Embryonic facial prominence (tissue), 1 donor: ENCODE measurements around the gene RUFY1.

Experiments used
- DNase-seq: peaks from one replicate; pipeline ENCODE4 v3.0.0-alpha.2; 2016; ENCODE audit errors: extremely low spot score

The RUFY1 gene

DNA sequence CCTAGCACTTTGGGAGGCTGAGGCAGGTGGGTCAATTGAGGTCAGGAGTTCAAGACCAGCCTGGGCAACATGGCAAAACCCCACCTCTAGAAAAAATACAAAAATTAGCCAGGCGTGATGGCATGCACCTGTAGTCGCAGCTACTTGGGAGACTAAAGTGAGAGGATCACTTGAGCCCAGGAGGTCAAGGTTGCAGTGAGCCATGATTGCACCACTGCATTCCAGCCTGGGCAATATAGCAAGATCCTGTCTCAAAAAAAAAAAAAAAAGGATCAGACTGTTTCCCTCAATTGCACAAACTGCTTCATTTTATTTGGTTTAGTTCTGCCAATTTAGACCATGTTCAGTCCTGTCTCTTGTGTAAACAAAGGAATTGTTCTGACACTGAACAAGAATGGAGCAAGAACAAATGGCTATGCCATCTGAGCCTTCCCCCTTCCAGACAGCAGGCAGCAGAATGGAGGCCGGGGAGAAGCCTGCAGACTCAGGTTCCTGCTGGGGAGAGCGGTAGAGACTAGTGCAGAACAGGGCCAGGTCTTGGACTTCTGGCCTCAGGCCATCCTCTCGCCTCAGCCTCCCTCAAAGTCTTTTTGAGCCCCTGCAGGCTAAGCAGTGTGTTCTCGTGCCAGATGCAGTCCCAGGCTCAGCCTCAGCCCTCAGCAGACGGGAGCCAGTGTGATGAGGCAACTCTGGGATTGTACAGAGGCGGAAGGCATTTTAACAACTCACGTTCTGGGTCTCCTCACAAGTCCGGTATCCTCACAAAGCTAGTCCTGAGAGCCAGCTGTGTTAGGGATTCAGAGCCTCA lies 54.9 kb downstream of the RUFY1 start:
- DNase-seq, result no peak

DNA sequence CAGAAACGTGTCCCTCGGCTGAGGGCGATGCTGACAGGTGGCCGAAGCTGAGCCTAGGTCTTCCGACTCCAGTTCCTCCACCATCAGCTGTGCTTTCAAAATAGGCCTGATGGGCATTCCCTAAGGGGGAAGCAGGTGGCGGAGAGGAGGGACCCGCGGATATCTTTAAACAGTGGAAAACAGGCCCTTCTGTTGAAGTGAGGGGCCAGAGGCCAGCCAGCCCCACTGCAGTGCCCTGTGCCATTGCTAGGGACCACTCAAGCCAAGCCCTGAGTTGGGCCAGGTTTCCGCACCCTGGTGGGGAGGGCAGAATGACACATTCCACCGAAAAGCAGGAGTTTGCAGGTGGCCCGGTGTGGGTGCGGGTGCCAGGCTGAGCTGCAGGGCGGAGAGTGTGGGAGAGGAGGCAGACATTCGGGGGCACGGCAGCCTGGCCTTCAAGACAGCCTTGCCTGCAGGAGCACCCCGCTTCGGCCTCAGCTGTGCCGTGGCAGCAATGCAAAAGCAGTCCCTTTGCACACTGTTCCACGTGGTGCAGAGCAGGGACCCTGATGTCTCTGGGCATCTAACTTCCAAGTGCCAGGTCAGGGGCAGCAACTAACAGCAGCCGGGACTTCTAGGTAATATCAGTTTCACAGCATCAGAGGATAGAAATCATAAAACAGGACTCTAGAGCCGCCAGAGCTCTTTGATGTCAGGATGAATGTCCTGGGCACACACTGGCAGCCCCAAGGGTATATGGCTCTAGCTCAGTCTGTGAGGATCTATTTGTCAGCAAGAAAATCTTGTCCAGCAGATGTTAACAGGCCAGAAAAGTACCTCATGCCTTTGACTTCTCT lies 55.9 kb downstream of the RUFY1 start:
- no peak for DNase-seq

DNA sequence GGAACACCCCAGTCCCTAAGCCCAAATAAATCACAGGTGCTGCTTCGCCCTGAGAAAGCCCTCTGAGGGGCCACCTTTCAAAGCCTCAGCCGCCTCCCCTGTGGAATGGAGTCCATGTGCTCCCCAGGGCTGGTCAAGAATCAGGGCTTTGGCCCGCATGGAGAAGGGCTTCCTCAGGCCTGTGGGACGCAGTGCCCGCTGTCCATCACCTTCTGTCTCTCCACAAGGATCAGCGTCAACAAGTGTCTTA lies 56.5 kb downstream of the RUFY1 start:
- DNase-seq, result no peak

DNA sequence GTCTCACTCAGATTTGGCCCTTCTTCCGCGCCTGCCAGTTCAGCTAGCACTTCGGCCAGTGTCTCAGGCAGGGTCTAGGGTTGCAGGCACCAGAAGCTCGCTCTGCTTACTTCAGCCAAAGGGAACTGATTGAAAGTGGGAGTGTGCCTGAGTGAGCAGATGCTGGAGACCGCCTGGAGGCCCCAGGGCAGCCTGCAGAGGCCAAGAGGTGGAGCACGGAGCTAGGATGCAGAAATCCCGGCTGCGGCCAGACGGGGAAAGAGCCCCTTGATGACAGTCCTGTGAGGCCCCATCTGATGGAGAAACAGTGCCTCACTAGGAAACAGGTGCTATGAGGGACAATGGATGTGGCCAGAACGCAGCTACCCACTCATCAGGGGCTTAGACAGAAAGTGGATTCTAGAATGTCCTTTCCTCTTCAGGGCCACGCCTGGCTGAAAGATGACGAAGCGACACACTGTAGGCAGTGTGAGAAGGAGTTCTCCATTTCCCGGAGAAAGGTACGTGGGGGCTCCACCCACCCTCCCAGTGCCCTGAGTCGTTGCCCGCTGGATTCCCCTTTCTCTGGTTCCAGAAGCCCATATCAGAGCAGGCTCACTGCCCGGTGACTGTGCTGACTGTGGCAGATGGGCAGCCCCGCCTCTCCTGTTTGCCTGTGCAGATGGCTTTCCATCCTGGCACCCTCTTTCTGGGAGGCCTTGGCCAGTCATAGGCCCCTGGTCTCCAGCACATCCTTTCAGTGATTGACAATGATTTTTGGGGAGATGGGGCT lies 57.0 kb downstream of the RUFY1 start:
- DNase-seq, result no peak

DNA sequence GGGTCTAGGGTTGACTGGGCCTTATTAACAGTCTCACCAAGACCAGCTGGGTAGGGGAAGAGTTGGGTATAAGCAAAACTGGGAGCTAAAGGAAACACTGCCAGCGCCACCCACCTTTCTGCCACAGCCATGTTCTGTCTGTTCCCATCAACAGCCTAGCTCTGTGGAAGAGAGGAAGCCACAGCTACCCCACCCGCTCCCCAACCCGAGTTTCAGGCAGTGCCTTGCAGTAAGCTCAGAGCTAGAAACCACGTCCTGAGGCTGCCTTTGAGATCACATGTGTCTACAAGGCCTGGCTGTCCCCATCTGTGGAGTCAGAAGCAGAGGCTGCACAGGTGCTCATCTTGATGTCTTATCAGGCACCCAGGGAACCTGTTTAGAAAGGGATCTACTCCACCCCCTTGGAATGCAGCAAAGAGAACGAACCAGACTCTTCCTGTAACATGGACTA lies 57.8 kb downstream of the RUFY1 start:
- no peak for DNase-seq

- no peak for DNase-seq
Measured at GRCh38 chr5:179609834-179610108, 59.4 kb downstream of the RUFY1 start.

DNA sequence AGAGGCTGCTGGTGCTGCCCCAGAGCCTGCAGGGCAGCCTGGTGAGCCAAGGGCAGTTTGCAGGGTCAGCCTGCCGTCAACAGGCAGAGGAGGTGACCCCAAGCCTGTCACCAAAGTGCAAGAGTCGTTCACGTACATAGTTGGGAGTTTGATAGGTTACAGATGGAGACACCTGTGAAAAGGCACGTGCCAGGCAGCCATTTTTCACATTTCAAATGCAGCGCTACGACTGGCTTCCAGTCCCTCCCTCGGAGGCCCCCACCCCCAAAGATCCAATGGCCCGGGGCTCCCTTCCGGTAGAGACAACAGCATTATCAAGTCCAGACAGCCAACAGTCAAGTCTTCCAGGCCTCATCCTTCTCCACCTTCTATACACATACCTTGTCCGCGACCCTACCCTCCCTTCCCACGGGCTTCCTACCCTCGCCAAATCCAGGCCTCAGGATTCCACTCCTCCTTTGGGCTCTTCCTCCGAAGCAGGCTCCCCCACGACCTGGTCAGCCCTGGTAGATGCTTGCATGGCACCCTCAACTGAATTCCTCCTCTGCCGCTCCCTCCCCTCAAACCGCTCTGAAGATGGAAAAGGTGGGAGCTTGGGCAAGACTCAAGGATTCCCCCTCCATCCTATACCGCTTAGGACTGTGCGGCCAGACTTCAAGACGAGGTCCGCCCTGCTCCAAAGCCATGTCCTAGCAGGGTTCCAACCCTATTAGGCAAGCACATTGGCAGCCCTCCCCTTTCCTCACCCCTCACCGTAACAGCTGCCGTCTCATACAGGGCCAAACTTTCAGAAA lies 60.0 kb downstream of the RUFY1 start:
- DNase-seq, result no peak

GRCh38 chr5:179610903-179611265 lies 60.5 kb downstream of the RUFY1 start:
- no peak for DNase-seq

- no peak for DNase-seq
Measured at GRCh38 chr5:179612577-179613459, 62.5 kb downstream of the RUFY1 start.

DNA sequence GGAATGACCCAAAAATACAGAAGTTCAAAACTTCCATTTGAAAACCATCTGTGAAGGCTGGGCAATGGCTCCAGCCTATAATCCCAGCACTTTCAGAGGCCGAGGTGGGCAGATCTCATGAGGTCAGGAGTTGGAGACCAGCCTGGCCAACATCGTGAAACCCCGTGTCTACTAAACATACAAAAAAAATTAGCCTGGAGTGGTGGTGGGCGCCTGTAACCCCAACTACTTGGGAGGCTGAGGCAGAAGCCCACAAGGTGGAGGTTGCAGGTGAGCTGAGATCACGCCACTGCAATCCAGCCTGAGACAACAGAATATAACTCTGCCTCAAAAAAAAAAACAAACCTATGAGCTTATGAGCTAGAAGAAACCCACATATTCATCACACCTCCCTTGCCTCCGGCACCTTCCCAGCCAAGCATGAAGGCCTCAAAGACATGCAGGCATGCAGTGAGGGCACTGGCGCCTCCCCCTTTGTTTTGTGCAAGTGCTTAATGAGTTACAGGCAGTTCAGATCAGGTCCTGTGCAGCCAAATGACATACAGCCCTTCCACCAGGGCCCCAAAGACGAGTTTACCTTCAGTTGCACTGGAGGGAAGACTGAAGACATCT lies 63.2 kb downstream of the RUFY1 start:
- DNase-seq, result no peak

DNA sequence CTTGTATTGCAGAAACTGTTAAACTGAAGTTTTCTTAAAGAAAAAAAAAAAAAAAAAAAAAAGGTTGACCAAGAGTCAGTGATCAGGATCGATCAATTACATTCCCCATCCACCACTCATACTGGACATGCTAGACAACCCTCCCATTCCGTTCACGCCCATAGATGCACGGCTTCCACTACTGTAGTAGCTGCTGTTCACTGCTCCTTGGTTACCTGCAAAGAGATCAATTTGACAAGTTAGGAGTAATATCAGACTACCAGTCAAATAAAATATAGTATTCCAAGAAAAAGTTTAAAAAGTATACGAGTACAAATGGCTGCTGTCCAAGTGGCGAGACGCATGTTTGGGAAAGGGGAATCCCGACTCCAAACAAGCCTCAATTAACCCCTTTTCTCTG lies 64.4 kb downstream of the RUFY1 start:
- no peak for DNase-seq

DNA sequence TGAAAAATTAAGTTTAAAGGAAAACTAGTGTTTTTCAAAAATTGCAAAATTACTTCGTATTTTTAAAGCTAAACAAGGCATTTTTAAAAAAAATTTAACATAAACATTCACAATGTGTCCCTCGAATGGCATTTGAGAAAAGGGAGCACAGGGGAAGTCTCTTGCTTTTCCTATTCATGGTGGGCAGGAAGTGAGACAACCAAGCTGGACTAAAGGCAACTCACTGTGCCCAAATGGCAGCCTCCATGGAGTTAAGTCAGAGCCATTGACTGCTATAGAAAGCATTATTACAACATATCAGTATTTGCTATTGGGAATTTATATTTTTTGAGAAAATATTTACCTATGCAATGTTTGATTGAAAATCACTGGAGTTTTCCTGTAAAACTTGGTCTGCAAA lies 64.8 kb downstream of the RUFY1 start:
- no peak for DNase-seq

- no peak for DNase-seq
Measured at GRCh38 chr5:179616002-179616594, 65.7 kb downstream of the RUFY1 start.

DNA sequence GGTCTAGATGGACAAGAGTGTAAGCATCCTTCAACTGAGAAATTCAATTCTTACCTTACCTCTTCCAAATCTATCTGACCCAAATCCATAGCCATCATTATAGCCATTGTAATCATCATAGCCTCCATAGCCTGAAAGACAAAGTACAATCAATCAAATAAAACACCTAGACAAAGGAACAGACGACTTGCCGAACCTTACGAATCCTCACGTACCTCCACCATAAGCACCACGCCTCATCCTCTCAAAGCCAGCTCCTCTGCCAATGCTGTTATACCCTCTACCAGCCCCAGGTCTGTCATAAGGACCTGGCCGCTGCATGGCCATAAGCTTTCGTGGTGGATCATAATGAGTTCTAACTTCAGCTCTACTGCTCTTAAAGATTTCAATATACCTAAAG lies 67.6 kb downstream of the RUFY1 start:
- no peak for DNase-seq

- DNase-seq, result no peak
Measured at GRCh38 chr5:179618923-179619554, 68.7 kb downstream of the RUFY1 start.

DNA sequence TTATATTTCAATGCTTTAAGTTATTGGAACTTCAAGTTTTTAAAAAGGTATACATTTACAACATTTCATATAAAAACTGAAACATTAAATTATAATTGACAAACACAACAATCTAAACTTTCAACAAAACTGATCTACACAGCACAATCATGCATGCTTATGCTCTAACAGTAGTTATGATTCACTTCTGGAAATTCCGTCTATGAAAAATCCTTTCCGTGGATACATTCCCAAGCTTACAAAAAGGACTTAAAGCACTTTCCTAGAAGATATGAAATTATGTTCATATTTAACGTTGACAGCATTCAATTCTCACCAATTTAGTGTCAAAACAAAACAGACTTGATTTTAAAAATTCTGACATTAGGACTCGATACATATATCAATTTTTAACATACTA lies 69.4 kb downstream of the RUFY1 start:
- no peak for DNase-seq

DNA sequence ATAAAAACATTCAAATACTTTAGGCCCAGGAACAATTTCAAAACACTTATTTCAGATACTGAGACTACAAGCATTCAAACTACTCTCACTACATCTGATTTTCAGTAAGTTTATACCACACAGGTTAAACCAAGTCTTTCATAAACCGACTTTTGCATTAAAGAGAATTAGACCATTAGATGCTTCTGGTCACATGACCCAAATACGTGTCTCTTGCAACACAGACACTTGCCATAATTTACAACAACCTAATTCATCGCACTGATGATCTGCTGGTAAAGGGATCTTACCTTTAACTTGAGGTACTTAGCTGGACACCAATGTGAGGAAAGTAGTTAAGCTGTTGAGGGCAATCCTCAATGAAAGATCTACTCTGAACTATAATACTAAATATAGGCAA lies 69.9 kb downstream of the RUFY1 start:
- DNase-seq, result no peak

GRCh38 chr5:179620703-179621350 lies 70.5 kb downstream of the RUFY1 start:
- no peak for DNase-seq

GRCh38 chr5:179621551-179622214 lies 71.3 kb downstream of the RUFY1 start:
- no peak for DNase-seq
